K562 (cell line): ENCODE data around the gene ICAM2. TPM values are rescaled to one million over a fixed set of nuclear protein-coding genes. Genes with fewer than 3 reads are reported as not detected.

Experiments
- ATAC-seq: fragments of 200-7000 bp; cut with Tn5 transposase; 3 replicates; pipeline ENCODE4 v1.9.1; 2020; ENCODE audit warnings: moderate library complexity
- BruUV-seq: library from RNA; stranded (reverse); fragments of 400-500 nt; replicated peaks from 2 replicates; lab custom pipeline; 2021; lab: Mats Ljungman, UMichigan
- CTCF ChIA-PET: fragments of 300-600 bp; formaldehyde crosslinking; extraction: SDS; loops from one replicate; lab custom pipeline; 2021; ENCODE audit warnings: low intra/inter-chr PET ratio; lab: Yijun Ruan, JAX
- POLR2A ChIA-PET: fragments of 300-600, 350-650 bp; sonication (Branson Sonifier 250); formaldehyde crosslinking; extraction: SDS; loops from one replicate; lab custom pipeline; 2021; ENCODE audit warnings: antibody characterized with exemption, inconsistent platforms; lab: Yijun Ruan, JAX
- DNase-seq, 4 experiments: peaks; one replicate each; pipeline versions ENCODE4 v3.0.0 to v3.0.0-alpha.2; 2011 to 2018; ENCODE audit warnings: low spot score in 3 of 4, mixed read lengths in 3 of 4; ENCODE audit errors: extremely low read depth in 1 of 4
- FAIRE-seq: peaks from 2 replicates; lab custom pipeline; 2011; peaks lifted over from hg19 to GRCh38; lab: Jason Lieb, UNC
- H2AFZ ChIP-seq: 2 replicates; pipeline ENCODE4 v1.6.0; 2011; ENCODE audit warnings: low read depth, low read length, control low read depth, inconsistent platforms
- H3K27ac ChIP-seq: fragments of 200-600 bp; 3 replicates; pipeline ENCODE4 v1.8.0; 2011; ENCODE audit warnings: low read depth, mild to moderate bottlenecking, control low read depth, inconsistent platforms, low read length, moderate library complexity, mixed read lengths; ENCODE audit errors: extremely low read depth
- H3K27me3 ChIP-seq, 2 experiments: fragments of 300-600 bp in 1 of 2; 2 replicates in 1 of 2; 3 replicates in 1 of 2; pipeline versions ENCODE4 v1.6.0 to v1.8.0; 2011; ENCODE audit warnings: inconsistent platforms in 2 of 2, low read length in 2 of 2, mild to moderate bottlenecking in 1 of 2, mixed read lengths in 1 of 2, moderate library complexity in 1 of 2; ENCODE audit not compliant: control insufficient read depth in 2 of 2, insufficient read depth in 2 of 2
- H3K36me3 ChIP-seq: fragments of 300-600 bp; 3 replicates; pipeline ENCODE4 v1.8.0; 2011; ENCODE audit warnings: mild to moderate bottlenecking, low read length, inconsistent platforms; ENCODE audit not compliant: control insufficient read depth, insufficient read depth
- H3K4me1 ChIP-seq, 2 experiments: fragments of 200-600 bp in 1 of 2; replicated peaks in 1 of 2; 2 replicates in 1 of 2; 3 replicates in 1 of 2; pipeline versions ENCODE4 v1.5.1 to v1.8.0; 2011; ENCODE audit warnings: inconsistent platforms in 2 of 2, low read length in 2 of 2, mild to moderate bottlenecking in 1 of 2, mixed read lengths in 1 of 2, moderate library complexity in 1 of 2; ENCODE audit not compliant: control insufficient read depth in 2 of 2, insufficient read depth in 2 of 2
- H3K4me2 ChIP-seq: 2 replicates; pipeline ENCODE4 v1.6.1; 2011; ENCODE audit warnings: low read length, control low read depth, inconsistent platforms, mixed read lengths; ENCODE audit not compliant: insufficient read depth
- H3K4me3 ChIP-seq: fragments of 200-600 bp; sonication (generic), shearing (Covaris generic); 2 replicates; pipeline ENCODE4 v1.5.1; 2016; ENCODE audit warnings: control low read depth, inconsistent platforms
- H3K79me2 ChIP-seq: fragments of 200-600 bp; 3 replicates; pipeline ENCODE4 v1.8.0; 2011; ENCODE audit warnings: low read length, inconsistent platforms; ENCODE audit not compliant: control insufficient read depth, insufficient read depth
- H3K9ac ChIP-seq, 2 experiments: 2 replicates each; pipeline versions ENCODE4 v1.6.0 to v1.6.1; 2011; ENCODE audit warnings: low read depth in 2 of 2, low read length in 2 of 2, control low read depth in 1 of 2, inconsistent platforms in 1 of 2, mild to moderate bottlenecking in 1 of 2, mixed read lengths in 1 of 2; ENCODE audit not compliant: insufficient read depth in 1 of 2
- H3K9me1 ChIP-seq: one replicate; pipeline ENCODE4 v1.6.0; 2011; ENCODE audit warnings: inconsistent platforms, mild to moderate bottlenecking, low read length, moderate library complexity; ENCODE audit not compliant: control insufficient read depth, insufficient read depth
- H3K9me3 ChIP-seq: replicated peaks from 2 replicates; pipeline ENCODE4 v1.5.1; 2011; ENCODE audit warnings: low read depth, low read length, inconsistent platforms; ENCODE audit not compliant: control insufficient read depth, insufficient read depth
- H4K20me1 ChIP-seq: replicated peaks from 2 replicates; pipeline ENCODE4 v1.6.1; 2011; ENCODE audit warnings: low read length, inconsistent platforms, mixed read lengths; ENCODE audit not compliant: control insufficient read depth, insufficient read depth
- BHLHE40 ChIP-seq: IDR thresholded peaks from 2 replicates; pipeline ENCODE4 v1.6.1; 2011; ENCODE audit warnings: low read length, improper control_type of control experiment
- BRD9 ChIP-seq: fragments of 450-650 bp; IDR thresholded peaks from 2 replicates; pipeline ENCODE4 v1.6.1; 2018; ENCODE audit warnings: low read depth; ENCODE audit not compliant: partially characterized antibody
- GATAD2A ChIP-seq: fragments of 450-650 bp; IDR thresholded peaks from 2 replicates; pipeline ENCODE4 v1.6.1; 2017
- RNF219 ChIP-seq: fragments of 250-450 bp; sonication (Bioruptor Pico); IDR thresholded peaks from 2 replicates; pipeline ENCODE4 v1.5.0; 2022; ENCODE audit warnings: mild to moderate bottlenecking
- SMAD4 ChIP-seq: fragments of 250-450 bp; sonication (Bioruptor Pico); conservative IDR thresholded peaks from 2 replicates; pipeline ENCODE4 v1.8.0; 2021; ENCODE audit warnings: inconsistent platforms, mild to moderate bottlenecking, moderate library complexity
- SRF ChIP-seq, 2 experiments: fragments of 250-450, 450-650 bp in 1 of 2; sonication (Bioruptor Pico) in 1 of 2; sonication (generic) in 1 of 2; formaldehyde crosslinking; IDR thresholded peaks; 2 replicates each; pipeline versions ENCODE4 v1.5.0 to v1.5.1; 2020 to 2022; ENCODE audit warnings: mild to moderate bottlenecking in 1 of 2, missing genetic modification reagents in 1 of 2
- USF1 ChIP-seq: sonication (generic); formaldehyde crosslinking; IDR thresholded peaks from 2 replicates; pipeline ENCODE4 v1.9.0; 2022; ENCODE audit warnings: mild to moderate bottlenecking, missing genetic modification reagents
- WHSC1 ChIP-seq: IDR thresholded peaks from one replicate; pipeline ENCODE4 v1.6.1; 2012; ENCODE audit warnings: low read length, control low read depth, inconsistent platforms
- ZBTB33 ChIP-seq: sonication (generic); formaldehyde crosslinking; IDR thresholded peaks from 2 replicates; pipeline ENCODE4 v1.8.1; 2023; ENCODE audit warnings: mild to moderate bottlenecking, missing genetic modification reagents
- ZNF395 ChIP-seq: fragments of 200-800 bp; sonication (Bioruptor generic); IDR thresholded peaks from 2 replicates; pipeline ENCODE4 v1.6.1; 2017; ENCODE audit warnings: missing genetic modification characterization, missing compliant biosample characterization
- ZNF436 ChIP-seq: fragments of 250-450, 450-650 bp; sonication (Bioruptor Pico); formaldehyde crosslinking; IDR thresholded peaks from 2 replicates; pipeline ENCODE4 v1.7.0; 2020; ENCODE audit warnings: mild to moderate bottlenecking
- ZZZ3 ChIP-seq: fragments of 450-650 bp; IDR thresholded peaks from 2 replicates; pipeline ENCODE4 v1.6.1; 2016; ENCODE audit warnings: antibody characterized with exemption, mild to moderate bottlenecking, moderate library complexity
- WGBS: fragments of 100-300 bp; shearing (Covaris generic); methylation state at CpG from one replicate; pipeline ENCODE4 v1.1.6; 2016; ENCODE audit warnings: low coverage, mixed read lengths; ENCODE audit not compliant: insufficient coverage; ENCODE audit errors: missing lambda C conversion rate; 5-methylcytosine and 5-hydroxymethylcytosine counted together
- in situ Hi-C: fragments of 300-500 bp; cut with MboI; formaldehyde crosslinking; loops from 4 replicates; pipeline ENCODE4 v1.15.0; 2018; ENCODE audit warnings: inconsistent platforms, mixed read lengths
- intact Hi-C: fragments of 100-400 bp; cut with micrococcal nuclease; formaldehyde crosslinking; loops from 2 replicates; pipeline ENCODE4 v1.14.2; 2022
- polyA plus RNA-seq, 8 experiments: library from polyadenylated mRNA; depleted of rRNA in 4 of 8; stranded (reverse) in 5 of 8; unstranded in 3 of 8; fragments of >200 nt; fragmentation: Nextera tagmentation in 2 of 8; fragmentation: Illumina TruSeq in 1 of 8; extraction: Ambion mirVana in 2 of 8; extraction: Trizol in 1 of 8; gene quantifications; 2 replicates each; pipeline versions ENCODE4 v1.2.1 to v1.2.3, GENCODE V29; 2011 to 2014; ENCODE audit warnings: inconsistent platforms in 1 of 8, missing spikeins in 1 of 8
- total RNA-seq, 7 experiments: library from RNA; depleted of rRNA in 6 of 7; stranded (reverse); fragments of >200 nt in 6 of 7; fragmentation: Illumina TruSeq in 2 of 7; extraction: Trizol in 2 of 7; gene quantifications; 2 replicates each; pipeline versions ENCODE4 v1.2.1 to v1.2.3, GENCODE V29; 2011 to 2021; ENCODE audit warnings: low replicate concordance in 1 of 7

ICAM2 gene
- total and polyA plus RNA-seq, 9 of the 15 experiments (the other 6 are each of a cell fraction or from before 2014, with no cell fraction given), result 37.9 to 89.4 (median 60.6) TPM

GRCh38 chr17:64042700-64043485, 22.5 kb upstream of the ICAM2 start:
- no peaks in the 10 kb centered on the region for H3K9me1 ChIP-seq
- DNase-seq (no peak), ATAC-seq (no peak), FAIRE-seq (no peak)
- CTCF ChIA-PET, result no interaction called here
- intact Hi-C loops (no loop called here), in situ Hi-C loops (no loop called here)
- H3K9ac ChIP-seq, result 0 out of 4 replicates have a peak overlapping the region, but pooled peaks of 1 of the 2 experiments have one; percentile 31
- H3K27ac ChIP-seq, result no peak overlapping the region
- WGBS, result 73% methylated on average over 10 of the region's 12 CpGs
- no peaks in the 10 kb centered on the region for H4K20me1 ChIP-seq
- no peaks in the 10 kb centered on the region for H3K9me3 ChIP-seq
- H3K4me2 ChIP-seq, result no peak overlapping the region
- no peaks in the 10 kb centered on the region for H3K27me3 ChIP-seq
- no TSS peak for BruUV-seq
- peaks cover 0 to 4% of the 10 kb centered on the region in 2 experiments; a peak in 2 of 5 replicates for H3K4me1 ChIP-seq
- POLR2A ChIA-PET, result interaction anchor here (0.6 to 1.3 kb wide), 4 partner anchors 23 to 33 kb away, joined by 3 read pairs; no protein-coding TSS in a partner anchor
- no peak overlapping the region for H3K4me3 ChIP-seq
- no peaks in the 10 kb centered on the region for H3K79me2 ChIP-seq
- H3K36me3 ChIP-seq, result peaks cover 43% of the 10 kb centered on the region; the same call in 2 of the 3 replicates
- no peak overlapping the region for H2AFZ ChIP-seq
- TF ChIP-seq ZBTB33, result no peak
- TF ChIP-seq WHSC1, result no peak
- no peak for TF ChIP-seq USF1 (CRISPR knock-in tag)
- no peak for TF ChIP-seq BHLHE40
- TF ChIP-seq SRF (CRISPR knock-in tag; IDR thresholded peaks at IDR 0.05), result no peak
- no peak for TF ChIP-seq SMAD4
- no peak for TF ChIP-seq GATAD2A
- TF ChIP-seq BRD9, result no peak
- no peak for TF ChIP-seq ZZZ3
- no peak for TF ChIP-seq RNF219 (CRISPR knock-in tag)
- TF ChIP-seq ZNF395 (CRISPR knock-in tag), result no peak
- no peak for TF ChIP-seq ZNF436 (CRISPR knock-in tag)
